Glutamatergic neuron (in vitro differentiated cells): Measurements from ENCODE around the gene CCM2. TPM values are rescaled to one million over a fixed set of nuclear protein-coding genes. Genes with fewer than 3 reads are reported as not detected.

Source experiments
- DNase-seq: peaks from one replicate; pipeline ENCODE4 v3.0.0; 2022
- H3K27ac Mint-ChIP-seq: one replicate; pipeline ENCODE4 v1.8.0; 2020; ENCODE audit warnings: mild to moderate bottlenecking, mixed read lengths, inconsistent platforms; ENCODE audit not compliant: unreplicated experiment
- H3K27me3 Mint-ChIP-seq: one replicate; pipeline ENCODE4 v1.8.0; 2020; ENCODE audit warnings: mild to moderate bottlenecking, moderate library complexity, mixed read lengths, inconsistent platforms; ENCODE audit not compliant: unreplicated experiment
- H3K36me3 Mint-ChIP-seq: one replicate; pipeline ENCODE4 v1.8.0; 2020; ENCODE audit warnings: mild to moderate bottlenecking, mixed read lengths, inconsistent platforms; ENCODE audit not compliant: unreplicated experiment
- H3K4me1 Mint-ChIP-seq: one replicate; pipeline ENCODE4 v1.8.0; 2020; ENCODE audit warnings: mild to moderate bottlenecking, low read depth, mixed read lengths, inconsistent platforms; ENCODE audit not compliant: unreplicated experiment
- H3K4me3 Mint-ChIP-seq: one replicate; pipeline ENCODE4 v1.8.0; 2020; ENCODE audit warnings: mild to moderate bottlenecking, mixed read lengths, inconsistent platforms; ENCODE audit not compliant: unreplicated experiment
- H3K9me3 Mint-ChIP-seq: one replicate; pipeline ENCODE4 v1.8.0; 2020; ENCODE audit warnings: mild to moderate bottlenecking, moderate library complexity, mixed read lengths, inconsistent platforms; ENCODE audit not compliant: unreplicated experiment
- total RNA-seq: library from RNA; stranded (reverse); fragmentation: NEBNext Ultra II Directional; extraction: Animal tissue kit (Norgen Biotek cat#: 25700); gene quantifications from one replicate; pipeline ENCODE4 v1.2.1, GENCODE V29; 2021; ENCODE audit not compliant: unreplicated experiment
- TF ChIP-seq, protein P1 (sequence below): fragments of 200-600 bp; sonication (generic); IDR thresholded peaks from one replicate; pipeline ENCODE4 v1.5.0; 2021; ENCODE audit not compliant: partially characterized antibody, unreplicated experiment

The CCM2 gene
- total RNA-seq, 1 donor from 2014 or later = 92.6 TPM

DNA sequence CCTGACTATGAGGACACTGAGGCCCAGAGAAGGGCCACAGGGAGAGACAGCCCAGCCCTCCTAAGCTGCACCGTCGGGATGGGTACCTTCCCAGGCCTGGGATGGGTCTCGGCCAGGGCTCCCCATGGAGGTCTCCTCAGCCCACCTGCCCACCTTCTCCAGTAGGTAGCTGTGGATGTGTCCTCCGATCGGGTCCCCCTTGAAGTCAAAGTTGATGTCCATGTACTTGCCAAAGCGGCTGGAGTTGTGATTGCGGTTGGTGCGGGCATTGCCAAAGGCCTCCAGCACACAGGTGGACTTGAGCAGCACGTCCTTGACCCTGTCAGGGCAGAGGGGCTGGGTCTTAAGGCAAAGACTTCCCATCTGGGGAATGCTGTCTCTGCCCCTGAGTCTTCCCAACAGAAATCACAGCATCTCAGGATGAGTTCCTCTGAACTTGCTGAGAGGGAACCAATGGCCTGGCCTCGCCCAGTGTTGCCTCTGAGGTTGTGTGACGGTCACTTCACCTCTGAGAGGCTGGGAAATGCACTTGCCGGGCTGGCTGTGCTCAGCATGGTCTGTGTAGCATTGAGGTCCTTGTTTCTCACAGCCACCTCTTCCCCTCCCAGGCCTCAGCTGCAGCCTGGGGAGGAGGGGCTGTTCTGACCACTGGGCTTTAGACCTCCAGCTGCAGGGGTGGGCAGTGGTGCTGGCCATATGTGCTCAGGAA, 24.5 kb upstream of the CCM2 start:
- TF ChIP-seq, protein P1, sequence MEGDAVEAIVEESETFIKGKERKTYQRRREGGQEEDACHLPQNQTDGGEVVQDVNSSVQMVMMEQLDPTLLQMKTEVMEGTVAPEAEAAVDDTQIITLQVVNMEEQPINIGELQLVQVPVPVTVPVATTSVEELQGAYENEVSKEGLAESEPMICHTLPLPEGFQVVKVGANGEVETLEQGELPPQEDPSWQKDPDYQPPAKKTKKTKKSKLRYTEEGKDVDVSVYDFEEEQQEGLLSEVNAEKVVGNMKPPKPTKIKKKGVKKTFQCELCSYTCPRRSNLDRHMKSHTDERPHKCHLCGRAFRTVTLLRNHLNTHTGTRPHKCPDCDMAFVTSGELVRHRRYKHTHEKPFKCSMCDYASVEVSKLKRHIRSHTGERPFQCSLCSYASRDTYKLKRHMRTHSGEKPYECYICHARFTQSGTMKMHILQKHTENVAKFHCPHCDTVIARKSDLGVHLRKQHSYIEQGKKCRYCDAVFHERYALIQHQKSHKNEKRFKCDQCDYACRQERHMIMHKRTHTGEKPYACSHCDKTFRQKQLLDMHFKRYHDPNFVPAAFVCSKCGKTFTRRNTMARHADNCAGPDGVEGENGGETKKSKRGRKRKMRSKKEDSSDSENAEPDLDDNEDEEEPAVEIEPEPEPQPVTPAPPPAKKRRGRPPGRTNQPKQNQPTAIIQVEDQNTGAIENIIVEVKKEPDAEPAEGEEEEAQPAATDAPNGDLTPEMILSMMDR = no peak
- no peak for DNase-seq
- Mint-ChIP-seq H3K27ac (no peak overlapping the region), H3K4me3 (no peak overlapping the region), H3K27me3 (peaks cover 3% of the 10 kb centered on the region), H3K9me3 (no peaks in the 10 kb centered on the region), H3K36me3 (no peaks in the 10 kb centered on the region), H3K4me1 (peaks cover 6% of the 10 kb centered on the region)

DNA sequence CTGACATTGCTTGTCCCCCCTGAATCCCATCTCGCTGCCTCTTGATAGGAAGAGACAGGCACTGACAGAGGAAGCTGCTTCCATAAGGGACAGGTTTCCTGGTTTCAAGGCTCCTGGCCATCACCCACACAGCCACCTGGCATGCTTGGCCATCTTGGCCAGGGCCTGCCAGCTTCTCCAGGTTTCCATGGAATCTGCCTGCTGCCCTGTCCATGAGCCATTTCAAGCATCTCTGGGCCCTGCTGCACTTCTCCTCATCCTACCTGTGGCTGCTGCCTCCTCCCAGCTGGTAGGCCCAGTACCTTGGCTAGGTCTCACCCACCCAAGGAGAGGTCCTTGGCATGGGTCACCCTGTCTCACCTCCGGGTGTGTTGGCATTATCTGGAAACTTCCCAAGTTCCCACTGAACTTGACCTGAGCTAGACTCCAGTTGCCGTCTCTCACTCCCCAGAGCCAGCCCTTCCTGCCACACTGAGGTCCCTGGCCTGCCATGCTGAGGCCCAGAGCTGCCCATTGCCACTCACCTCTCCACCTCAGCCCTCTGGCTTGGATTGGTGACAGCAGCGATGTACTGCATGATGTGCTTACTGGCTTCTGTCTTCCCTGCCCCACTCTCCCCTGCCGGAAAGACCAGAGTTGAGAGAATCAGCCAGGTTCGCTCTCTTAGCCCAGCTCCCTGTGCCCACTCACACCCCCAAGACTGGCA, 23.8 kb upstream of the CCM2 start:
- Mint-ChIP-seq H3K27ac (no peak overlapping the region), H3K4me3 (no peak overlapping the region), H3K4me1 (peaks cover 6% of the 10 kb centered on the region), H3K36me3 (no peaks in the 10 kb centered on the region), H3K27me3 (peaks cover 3% of the 10 kb centered on the region), H3K9me3 (no peaks in the 10 kb centered on the region)
- no peak for DNase-seq
- TF ChIP-seq, protein P1 = no peak

DNA sequence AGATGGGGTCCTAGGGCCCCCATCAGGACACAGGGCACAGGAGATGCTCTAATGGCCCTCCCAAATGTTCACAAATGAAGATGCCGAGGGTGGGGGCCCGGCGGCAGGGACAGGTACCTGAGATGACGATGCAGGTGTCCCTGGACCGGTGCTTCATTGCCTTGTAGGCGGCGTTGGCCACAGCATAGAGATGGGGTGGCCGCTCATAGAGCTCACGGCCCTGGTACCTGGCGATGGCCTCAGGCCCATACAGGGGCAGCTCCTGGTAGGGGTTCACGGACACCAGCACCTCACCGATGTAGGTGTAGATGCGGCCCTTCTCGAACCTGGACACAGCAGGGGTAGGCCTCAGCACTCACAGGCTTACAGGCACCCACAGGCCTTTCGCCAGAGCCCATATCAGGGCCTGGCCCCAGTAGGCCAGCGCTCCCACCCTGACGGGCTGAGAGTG, 23.2 kb upstream of the CCM2 start:
- peaks cover 3% of the 10 kb centered on the region for H3K27me3 Mint-ChIP-seq
- H3K9me3 Mint-ChIP-seq = no peaks in the 10 kb centered on the region
- no peak for DNase-seq
- H3K36me3 Mint-ChIP-seq = no peaks in the 10 kb centered on the region
- TF ChIP-seq, protein P1 = no peak
- no peak overlapping the region for H3K27ac Mint-ChIP-seq
- no peak overlapping the region for H3K4me3 Mint-ChIP-seq
- H3K4me1 Mint-ChIP-seq = peaks cover 6% of the 10 kb centered on the region

DNA sequence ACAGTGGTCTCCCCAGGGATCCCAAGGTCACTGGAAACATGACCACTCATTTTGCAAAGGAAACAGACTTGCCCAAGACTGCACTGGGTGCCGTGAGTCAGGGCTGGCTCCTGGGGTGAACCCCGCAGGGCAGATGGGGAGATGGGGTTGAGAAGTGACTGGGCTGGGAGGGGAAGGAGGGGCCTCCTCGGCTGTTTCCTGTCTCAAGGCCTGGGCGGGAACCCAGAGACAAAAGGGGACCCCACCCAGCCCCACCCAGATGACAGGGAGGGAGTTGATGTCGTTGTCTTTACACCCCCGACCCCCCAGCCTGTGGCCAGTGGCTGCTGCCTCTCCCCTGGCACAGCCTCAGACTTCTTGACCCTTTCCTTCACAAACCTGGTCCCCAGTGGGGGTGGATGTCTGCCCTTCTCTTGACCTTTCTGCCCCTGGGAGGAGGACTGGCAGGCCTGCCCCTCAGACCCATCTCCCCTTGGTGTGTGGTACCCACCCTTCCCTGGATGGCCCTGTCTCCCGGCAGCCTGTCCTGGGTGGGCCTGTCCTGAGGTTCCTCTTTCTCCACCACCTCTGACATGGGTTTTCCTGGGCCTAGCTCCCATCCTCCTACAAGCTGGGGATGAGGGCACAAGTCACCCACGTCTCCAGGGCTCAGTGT, 22.6 kb upstream of the CCM2 start:
- TF ChIP-seq, protein P1 = no peak
- H3K27me3 Mint-ChIP-seq = peaks cover 3% of the 10 kb centered on the region
- DNase-seq = no peak
- peaks cover 6% of the 10 kb centered on the region for H3K4me1 Mint-ChIP-seq
- no peaks in the 10 kb centered on the region for H3K9me3 Mint-ChIP-seq
- no peaks in the 10 kb centered on the region for H3K36me3 Mint-ChIP-seq
- H3K27ac Mint-ChIP-seq = no peak overlapping the region
- H3K4me3 Mint-ChIP-seq = no peak overlapping the region
